ENCODE results near the gene DCXR.

DNA sequence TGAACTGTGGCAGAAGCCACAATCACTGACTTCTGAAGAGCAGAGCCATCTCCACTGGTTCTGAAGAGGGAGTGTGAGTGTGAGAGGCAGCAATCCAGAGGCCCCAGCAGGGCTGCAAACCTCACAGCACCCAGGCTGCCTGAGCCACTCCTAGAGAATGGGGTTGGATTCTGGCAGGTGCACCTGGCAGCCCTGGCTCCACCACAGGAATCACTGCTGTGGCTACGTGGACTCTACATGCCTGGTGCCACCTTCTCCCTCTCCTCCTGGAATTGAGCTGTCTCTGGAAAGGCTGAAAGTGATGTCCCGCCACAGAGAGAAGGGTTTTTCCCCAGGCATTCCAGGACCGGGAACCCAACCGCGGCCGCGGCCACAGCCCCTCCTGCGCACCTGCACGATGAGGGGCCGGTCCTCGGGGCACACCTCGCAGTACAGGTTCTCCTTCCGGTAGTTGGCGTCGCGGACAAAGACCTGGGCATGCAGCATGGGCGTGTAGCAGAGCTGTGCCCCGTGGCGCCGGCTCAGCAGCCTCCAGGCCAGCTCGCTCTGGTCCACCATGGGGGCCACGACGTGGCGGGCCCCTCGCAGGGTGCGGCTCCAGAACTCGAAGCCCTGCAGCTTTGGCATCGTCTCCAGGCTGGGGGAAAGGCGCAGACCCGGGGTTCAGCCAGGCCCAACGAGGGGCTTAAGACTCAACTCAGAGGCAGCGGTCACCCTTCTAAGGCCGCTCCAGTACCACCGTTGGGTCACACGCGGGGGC lies 27.1 kb upstream of the DCXR start:
- TF ChIP-seq, protein P1, sequence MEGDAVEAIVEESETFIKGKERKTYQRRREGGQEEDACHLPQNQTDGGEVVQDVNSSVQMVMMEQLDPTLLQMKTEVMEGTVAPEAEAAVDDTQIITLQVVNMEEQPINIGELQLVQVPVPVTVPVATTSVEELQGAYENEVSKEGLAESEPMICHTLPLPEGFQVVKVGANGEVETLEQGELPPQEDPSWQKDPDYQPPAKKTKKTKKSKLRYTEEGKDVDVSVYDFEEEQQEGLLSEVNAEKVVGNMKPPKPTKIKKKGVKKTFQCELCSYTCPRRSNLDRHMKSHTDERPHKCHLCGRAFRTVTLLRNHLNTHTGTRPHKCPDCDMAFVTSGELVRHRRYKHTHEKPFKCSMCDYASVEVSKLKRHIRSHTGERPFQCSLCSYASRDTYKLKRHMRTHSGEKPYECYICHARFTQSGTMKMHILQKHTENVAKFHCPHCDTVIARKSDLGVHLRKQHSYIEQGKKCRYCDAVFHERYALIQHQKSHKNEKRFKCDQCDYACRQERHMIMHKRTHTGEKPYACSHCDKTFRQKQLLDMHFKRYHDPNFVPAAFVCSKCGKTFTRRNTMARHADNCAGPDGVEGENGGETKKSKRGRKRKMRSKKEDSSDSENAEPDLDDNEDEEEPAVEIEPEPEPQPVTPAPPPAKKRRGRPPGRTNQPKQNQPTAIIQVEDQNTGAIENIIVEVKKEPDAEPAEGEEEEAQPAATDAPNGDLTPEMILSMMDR (IDR thresholded peaks at IDR 0.05), result no peak
- no peak for TF ChIP-seq POLR2A (IDR thresholded peaks at IDR 0.05)

Measured in esophagus squamous epithelium (tissue), 4 donors.